Left ventricle myocardium superior (tissue), 1 donor: ENCODE measurements around the gene SNX5. TPM values are rescaled to one million over a fixed set of nuclear protein-coding genes. Genes with fewer than 3 reads are reported as not detected.

ENCODE experiments used
- ATAC-seq: fragments of 200-7000 bp; cut with Tn5 transposase; one replicate; pipeline ENCODE4 v1.9.1; 2020; ENCODE audit warnings: mild to moderate bottlenecking, moderate library complexity
- DNase-seq: peaks from one replicate; pipeline ENCODE4 v3.0.0-alpha.2; 2020
- intact Hi-C: fragments of 100-400 bp; cut with micrococcal nuclease; formaldehyde crosslinking; loops from one replicate; pipeline ENCODE4 v1.11.0; 2022
- long read RNA-seq: library from polyadenylated mRNA; unstranded; transcript quantifications from one replicate; pipeline ENCODE4 v2.0.0, GENCODE V29; 2021
- total RNA-seq: library from RNA; stranded (reverse); fragmentation: NEBNext Ultra II Directional; extraction: Animal tissue kit (Norgen Biotek cat#: 25700); gene quantifications from one replicate; pipeline ENCODE4 v1.2.1, GENCODE V29; 2021
- donor health status: DM: no; HTN: yes; CAD: no; lungs with severe emphysema.

The SNX5 gene
- total RNA-seq = 40.4 TPM
- long read RNA-seq, transcript SNX5-201 (13 exons, 2,270 nt) = major isoform, 115 of 138 reads
- long read RNA-seq, partial matches to known transcripts = 16 of 138 reads
- long read RNA-seq, other reads (novel, unspliced or antisense) = 5 of 138 reads

- intact Hi-C loops = no loop called here
- peak; percentile 100 for DNase-seq
- peak; percentile 97 for ATAC-seq
Measured at GRCh38 chr20:17968366-17969277, at the start of gene SNX5, which contains the start of gene MGME1. SNX5 (minus strand) TSS chr20:17968794; CDS start chr20:17968425, 369 bp downstream. MGME1 (plus strand) TSS chr20:17969018; CDS start chr20:17969860, 842 bp downstream.

- intact Hi-C loops = no loop called here
- no peak for DNase-seq
- ATAC-seq = no peak
Measured at GRCh38 chr20:18018100-18018499, 49.5 kb upstream of the SNX5 start.

GRCh38 chr20:18016772-18017171, 48.2 kb upstream of the SNX5 start:
- intact Hi-C loops = no loop called here
- DNase-seq = no peak
- no peak for ATAC-seq

- intact Hi-C loops = no loop called here
- ATAC-seq (no peak), DNase-seq (no peak)
Measured at GRCh38 chr20:18014411-18014810, 45.8 kb upstream of the SNX5 start.

- intact Hi-C loops = no loop called here
- no peak for DNase-seq
- no peak for ATAC-seq
Measured at GRCh38 chr20:18012901-18013300, 44.3 kb upstream of the SNX5 start.

GRCh38 chr20:18011951-18012645, 43.5 kb upstream of the SNX5 start:
- ATAC-seq (no peak), DNase-seq (no peak)
- intact Hi-C loops = no loop called here

- ATAC-seq (no peak), DNase-seq (no peak)
- intact Hi-C loops = no loop called here
Measured at GRCh38 chr20:18011482-18011881, 42.9 kb upstream of the SNX5 start.

GRCh38 chr20:18009116-18009515, 40.5 kb upstream of the SNX5 start:
- intact Hi-C loops = no loop called here
- DNase-seq (no peak), ATAC-seq (no peak)

- peak; percentile 58 for DNase-seq
- ATAC-seq = peak; percentile 45
- intact Hi-C loops = no loop called here
Measured at GRCh38 chr20:18007534-18008292, 39.1 kb upstream of the SNX5 start.

- DNase-seq (no peak), ATAC-seq (no peak)
- intact Hi-C loops = no loop called here
Measured at GRCh38 chr20:18006684-18007083, 38.1 kb upstream of the SNX5 start.

GRCh38 chr20:18005990-18006364, 37.4 kb upstream of the SNX5 start:
- intact Hi-C loops = no loop called here
- DNase-seq = no peak
- ATAC-seq = no peak

- intact Hi-C loops = no loop called here
- DNase-seq (no peak), ATAC-seq (no peak)
Measured at GRCh38 chr20:18005170-18005989, 36.8 kb upstream of the SNX5 start.

- no peak for ATAC-seq
- intact Hi-C loops = no loop called here
- DNase-seq = no peak
Measured at GRCh38 chr20:18004384-18005031, 35.9 kb upstream of the SNX5 start.

GRCh38 chr20:18003897-18004296, 35.3 kb upstream of the SNX5 start:
- no peak for DNase-seq
- intact Hi-C loops = no loop called here
- ATAC-seq = no peak

- intact Hi-C loops = no loop called here
- DNase-seq = peak; percentile 64
- ATAC-seq = peak; percentile 95
Measured at GRCh38 chr20:18001131-18001921, 32.7 kb upstream of the SNX5 start.

- ATAC-seq (no peak), DNase-seq (no peak)
- intact Hi-C loops = loop anchor here (10.0 kb wide), 1 partner anchor 495 kb away; no protein-coding TSS in a partner anchor
Measured at GRCh38 chr20:17999566-17999965, 31.0 kb upstream of the SNX5 start.

- ATAC-seq (no peak), DNase-seq (no peak)
- intact Hi-C loops = loop anchor here (10.0 kb wide), 1 partner anchor 494 kb away; no protein-coding TSS in a partner anchor
Measured at GRCh38 chr20:17998446-17998845, 29.9 kb upstream of the SNX5 start.
